HCT116 (cell line): ENCODE data around the gene RCAN2.

Experiments
- CEBPB ChIP-seq: IDR thresholded peaks from 2 replicates; pipeline ENCODE4 v1.6.1; 2012; ENCODE audit warnings: low read depth
- EGR1 ChIP-seq: IDR thresholded peaks from 2 replicates; pipeline ENCODE4 v1.6.1; 2012; ENCODE audit warnings: low read depth
- EZH2 ChIP-seq: fragments of 200-600 bp; sonication (generic); IDR thresholded peaks from 2 replicates; pipeline ENCODE4 v1.6.1; 2017; ENCODE audit warnings: antibody characterized with exemption, mixed run types
- JUND ChIP-seq: IDR thresholded peaks from 2 replicates; pipeline ENCODE4 v1.6.1; 2012
- POLR2A ChIP-seq: IDR thresholded peaks from 2 replicates; pipeline ENCODE4 v1.7.0; 2011; ENCODE audit warnings: borderline replicate concordance; ENCODE audit not compliant: insufficient read depth, insufficient read length; ENCODE audit errors: extremely low read depth
- POLR2AphosphoS5 ChIP-seq: IDR thresholded peaks from 2 replicates; pipeline ENCODE4 v1.6.1; 2011; ENCODE audit warnings: mild to moderate bottlenecking, low read depth, low read length, moderate library complexity
- TF ChIP-seq, protein P1 (sequence below), 3 experiments: fragments of 200-600 bp in 1 of 3; sonication (generic) in 1 of 3; IDR thresholded peaks in 2 of 3; conservative IDR thresholded peaks in 1 of 3; 2 replicates each; pipeline ENCODE4 v1.5.1; 2012 to 2017; ENCODE audit warnings: low read depth in 2 of 3, low read length in 2 of 3, antibody characterized with exemption in 1 of 3, borderline replicate concordance in 1 of 3, control low read depth in 1 of 3, mild to moderate bottlenecking in 1 of 3, mixed read lengths in 1 of 3, mixed run types in 1 of 3, moderate library complexity in 1 of 3; ENCODE audit not compliant: insufficient read depth in 1 of 3

DNA sequence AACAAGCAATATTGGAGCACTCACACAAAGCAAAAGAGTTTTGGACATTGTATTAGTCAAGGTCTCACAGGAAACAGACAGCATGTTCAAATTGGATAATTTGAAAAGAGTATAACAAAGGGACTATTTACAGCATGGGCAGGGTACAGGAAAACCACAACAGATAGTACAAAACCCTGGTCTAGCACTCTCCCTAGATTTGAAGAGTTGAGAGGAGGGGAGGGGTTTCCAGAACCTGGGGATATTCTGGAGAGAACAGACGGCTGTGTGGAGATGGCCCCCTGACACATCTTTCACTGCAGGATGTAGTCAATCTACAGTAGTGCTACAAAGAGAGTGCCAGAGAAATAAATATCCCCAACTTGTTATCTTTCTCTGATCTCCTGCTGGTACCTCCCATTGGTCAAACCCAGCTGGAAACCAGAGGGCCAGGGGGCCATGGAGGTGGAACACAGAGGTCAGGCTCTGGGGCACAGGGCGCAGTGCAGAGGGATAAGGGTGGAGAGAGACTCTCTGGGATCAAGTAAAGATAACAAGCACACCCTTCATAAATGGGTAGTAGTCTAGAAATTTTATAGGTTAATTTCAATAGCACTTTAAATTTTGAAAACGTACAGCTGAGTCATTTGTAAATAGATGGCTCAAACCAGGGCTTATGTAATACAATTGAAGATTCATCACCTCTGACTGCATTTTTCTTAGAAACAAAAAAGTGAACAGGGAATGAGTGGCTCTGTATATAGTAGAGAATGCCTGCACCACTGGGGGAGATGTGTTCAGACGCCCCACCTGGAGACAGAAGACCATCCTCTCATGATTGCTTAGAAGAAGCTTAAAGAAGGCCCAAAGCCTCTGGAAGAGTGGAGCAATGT is 25.7 kb downstream of the RCAN2 start:
- no peak for TF ChIP-seq POLR2A
- TF ChIP-seq, protein P1, sequence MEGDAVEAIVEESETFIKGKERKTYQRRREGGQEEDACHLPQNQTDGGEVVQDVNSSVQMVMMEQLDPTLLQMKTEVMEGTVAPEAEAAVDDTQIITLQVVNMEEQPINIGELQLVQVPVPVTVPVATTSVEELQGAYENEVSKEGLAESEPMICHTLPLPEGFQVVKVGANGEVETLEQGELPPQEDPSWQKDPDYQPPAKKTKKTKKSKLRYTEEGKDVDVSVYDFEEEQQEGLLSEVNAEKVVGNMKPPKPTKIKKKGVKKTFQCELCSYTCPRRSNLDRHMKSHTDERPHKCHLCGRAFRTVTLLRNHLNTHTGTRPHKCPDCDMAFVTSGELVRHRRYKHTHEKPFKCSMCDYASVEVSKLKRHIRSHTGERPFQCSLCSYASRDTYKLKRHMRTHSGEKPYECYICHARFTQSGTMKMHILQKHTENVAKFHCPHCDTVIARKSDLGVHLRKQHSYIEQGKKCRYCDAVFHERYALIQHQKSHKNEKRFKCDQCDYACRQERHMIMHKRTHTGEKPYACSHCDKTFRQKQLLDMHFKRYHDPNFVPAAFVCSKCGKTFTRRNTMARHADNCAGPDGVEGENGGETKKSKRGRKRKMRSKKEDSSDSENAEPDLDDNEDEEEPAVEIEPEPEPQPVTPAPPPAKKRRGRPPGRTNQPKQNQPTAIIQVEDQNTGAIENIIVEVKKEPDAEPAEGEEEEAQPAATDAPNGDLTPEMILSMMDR (IDR thresholded peaks at IDR 0.05 in 2 of 3, conservative IDR thresholded peaks at IDR 0.05 in 1 of 3; ENCODE audit: borderline replicate concordance in 1 of 3, insufficient read depth in 1 of 3, low read depth in 2 of 3, low read length in 2 of 3), result no peak
- TF ChIP-seq EZH2, result no peak
- no peak for TF ChIP-seq EGR1
- no peak for TF ChIP-seq CEBPB
- no peak for TF ChIP-seq POLR2AphosphoS5
- TF ChIP-seq JUND, result no peak
